H9 (cell line): ENCODE measurements around the gene HPDL. TPM values are rescaled to one million over a fixed set of nuclear protein-coding genes. Genes with fewer than 3 reads are reported as not detected.

Source experiments
- DNase-seq: peaks from one replicate; pipeline ENCODE4 v3.0.0-alpha.2; 2017
- H2AFZ ChIP-seq: one replicate; pipeline ENCODE4 v1.6.1; 2013; ENCODE audit warnings: mild to moderate bottlenecking, low read length, control low read depth, moderate library complexity
- H2AK5ac ChIP-seq: 2 replicates; pipeline ENCODE4 v1.6.1; 2013; ENCODE audit warnings: low read length, control low read depth, mixed read lengths; ENCODE audit not compliant: insufficient read length
- H2BK120ac ChIP-seq: one replicate; pipeline ENCODE4 v1.6.1; 2013; ENCODE audit warnings: low read depth, mild to moderate bottlenecking, low read length, control low read depth, inconsistent platforms; ENCODE audit not compliant: poor library complexity, severe bottlenecking
- H2BK12ac ChIP-seq: 2 replicates; pipeline ENCODE4 v1.6.1; 2013; ENCODE audit warnings: low read length, control low read depth, mixed read lengths, low read depth; ENCODE audit not compliant: insufficient read length
- H2BK15ac ChIP-seq: 2 replicates; pipeline ENCODE4 v1.6.1; 2013; ENCODE audit warnings: low read depth, low read length, control low read depth
- H2BK20ac ChIP-seq: one replicate; pipeline ENCODE4 v1.6.1; 2013; ENCODE audit warnings: low read depth, mild to moderate bottlenecking, low read length, control low read depth, inconsistent platforms; ENCODE audit not compliant: poor library complexity, severe bottlenecking
- H2BK5ac ChIP-seq: 2 replicates; pipeline ENCODE4 v1.6.1; 2013; ENCODE audit warnings: low read length, control low read depth, mixed read lengths; ENCODE audit not compliant: insufficient read length
- H3K14ac ChIP-seq: 2 replicates; pipeline ENCODE4 v1.6.1; 2013; ENCODE audit warnings: low read length, control low read depth; ENCODE audit not compliant: insufficient read depth
- H3K18ac ChIP-seq: 2 replicates; pipeline ENCODE4 v1.6.1; 2013; ENCODE audit warnings: low read depth, mild to moderate bottlenecking, mixed read lengths, low read length, control low read depth; ENCODE audit not compliant: insufficient read length
- H3K23ac ChIP-seq: 2 replicates; pipeline ENCODE4 v1.6.1; 2013; ENCODE audit warnings: low read length, control low read depth, mixed read lengths, low read depth; ENCODE audit not compliant: insufficient read length
- H3K23me2 ChIP-seq: 2 replicates; pipeline ENCODE4 v1.6.1; 2013; ENCODE audit warnings: low read depth, mild to moderate bottlenecking, mixed read lengths, low read length, control low read depth; ENCODE audit not compliant: insufficient read length, poor library complexity, severe bottlenecking
- H3K27ac ChIP-seq: 2 replicates; pipeline ENCODE4 v1.5.1; 2013; ENCODE audit warnings: low read length, control low read depth, mixed read lengths, low read depth; ENCODE audit not compliant: insufficient read length
- H3K27me3 ChIP-seq: 2 replicates; pipeline ENCODE4 v1.6.1; 2013; ENCODE audit warnings: low read length, control low read depth, inconsistent platforms; ENCODE audit not compliant: insufficient read depth
- H3K4ac ChIP-seq: 2 replicates; pipeline ENCODE4 v1.6.1; 2013; ENCODE audit warnings: low read depth, mild to moderate bottlenecking, control low read depth, inconsistent platforms, low read length, moderate library complexity
- H3K4me1 ChIP-seq: 2 replicates; pipeline ENCODE4 v1.6.1; 2013; ENCODE audit warnings: low read length, control low read depth, inconsistent platforms; ENCODE audit not compliant: insufficient read depth
- H3K4me2 ChIP-seq: 2 replicates; pipeline ENCODE4 v1.6.1; 2013; ENCODE audit warnings: low read length, control low read depth, mixed read lengths; ENCODE audit not compliant: insufficient read length, insufficient read depth
- H3K56ac ChIP-seq: 2 replicates; pipeline ENCODE4 v1.6.1; 2013; ENCODE audit warnings: low read depth, mild to moderate bottlenecking, mixed read lengths, low read length, control low read depth; ENCODE audit not compliant: insufficient read length
- H3K79me1 ChIP-seq: 2 replicates; pipeline ENCODE4 v1.6.1; 2013; ENCODE audit warnings: low read depth, mild to moderate bottlenecking, moderate library complexity, low read length, control low read depth, inconsistent platforms; ENCODE audit not compliant: insufficient read depth, poor library complexity, severe bottlenecking
- H3K79me2 ChIP-seq: 2 replicates; pipeline ENCODE4 v1.6.1; 2013; ENCODE audit warnings: low read length, control low read depth, inconsistent platforms; ENCODE audit not compliant: insufficient read depth
- H3K9ac ChIP-seq: 2 replicates; pipeline ENCODE4 v1.6.1; 2013; ENCODE audit warnings: low read length, control low read depth, mixed read lengths; ENCODE audit not compliant: insufficient read length; ENCODE audit errors: extremely low read depth
- H3K9me3 ChIP-seq: one replicate; pipeline ENCODE4 v1.6.1; 2013; ENCODE audit warnings: low read depth, low read length, inconsistent platforms; ENCODE audit not compliant: control insufficient read depth
- H3T11ph ChIP-seq: one replicate; pipeline ENCODE4 v1.6.1; 2013; ENCODE audit warnings: mild to moderate bottlenecking, low read length, control low read depth, inconsistent platforms
- H4K20me1 ChIP-seq: one replicate; pipeline ENCODE4 v1.6.1; 2013; ENCODE audit not compliant: control insufficient read depth, insufficient read length, insufficient read depth
- H4K5ac ChIP-seq: 2 replicates; pipeline ENCODE4 v1.6.1; 2013; ENCODE audit warnings: low read depth, mild to moderate bottlenecking, mixed read lengths, low read length, control low read depth; ENCODE audit not compliant: insufficient read length
- H4K8ac ChIP-seq: replicated peaks from 2 replicates; pipeline ENCODE4 v1.6.1; 2013; ENCODE audit warnings: low read length, control low read depth, mixed read lengths, low read depth; ENCODE audit not compliant: insufficient read length
- H4K91ac ChIP-seq: 2 replicates; pipeline ENCODE4 v1.6.1; 2013; ENCODE audit warnings: low read depth, mild to moderate bottlenecking, moderate library complexity, mixed read lengths, low read length, control low read depth; ENCODE audit not compliant: insufficient read length
- H3K27ac Mint-ChIP-seq, 3 experiments: 2 replicates in 2 of 3; 3 replicates in 1 of 3; pipeline ENCODE4 v1.8.0; 2020 to 2021; ENCODE audit warnings: mixed read lengths in 3 of 3, mild to moderate bottlenecking in 1 of 3, moderate library complexity in 1 of 3
- H3K27me3 Mint-ChIP-seq: 2 replicates; pipeline ENCODE4 v1.8.0; 2021; ENCODE audit warnings: low read depth, mild to moderate bottlenecking, moderate library complexity, mixed read lengths
- H3K36me3 Mint-ChIP-seq, 3 experiments: 2 replicates in 2 of 3; 3 replicates in 1 of 3; pipeline ENCODE4 v1.8.0; 2020 to 2021; ENCODE audit warnings: low read depth in 3 of 3, mixed read lengths in 3 of 3; ENCODE audit not compliant: insufficient read depth in 1 of 3
- H3K4me1 Mint-ChIP-seq, 2 experiments: 2 replicates each; pipeline ENCODE4 v1.8.0; 2020; ENCODE audit warnings: mixed read lengths in 2 of 2
- H3K4me3 Mint-ChIP-seq, 2 experiments: 2 replicates in 1 of 2; 3 replicates in 1 of 2; pipeline ENCODE4 v1.8.0; 2020 to 2021; ENCODE audit warnings: mild to moderate bottlenecking in 2 of 2, mixed read lengths in 2 of 2, moderate library complexity in 1 of 2
- H3K9me3 Mint-ChIP-seq, 2 experiments: 2 replicates in 1 of 2; 3 replicates in 1 of 2; pipeline ENCODE4 v1.8.0; 2020; ENCODE audit warnings: mild to moderate bottlenecking in 2 of 2, mixed read lengths in 2 of 2, moderate library complexity in 1 of 2
- CTCF ChIP-seq: fragments of 200-600 bp; sonication (generic); conservative IDR thresholded peaks from 3 replicates; pipeline ENCODE4 v1.8.0; 2021; ENCODE audit warnings: antibody characterized with exemption, mild to moderate bottlenecking
- WGBS: extraction: QIAGEN DNeasy Blood & Tissue Kit; methylation state at CpG from one replicate; pipeline ENCODE4 v1.1.7; 2013; ENCODE audit warnings: missing lambda C conversion rate, low lambda C conversion rate, mixed read lengths; ENCODE audit not compliant: insufficient read length; ENCODE audit errors: extremely low coverage; 5-methylcytosine and 5-hydroxymethylcytosine counted together
- total RNA-seq: library from RNA; stranded (reverse); gene quantifications from 2 replicates; pipeline ENCODE4 v1.2.1, GENCODE V29; 2021

HPDL gene
- total RNA-seq, 1 experiment from 2014 or later, result 10.6 TPM

- H3K36me3 Mint-ChIP-seq, result peaks cover 29 to 57% (median 47%) of the 10 kb centered on the region in 3 experiments
Observed at GRCh38 chr1:45340816-45341466, 14.2 kb downstream of the HPDL start.

More at GRCh38 chr1:45340816-45341466, 14.2 kb downstream of the HPDL start:
- no peak overlapping the region for H3K27ac ChIP-seq
- no peaks in the 10 kb centered on the region for H3K23me2 ChIP-seq
- WGBS, result no CpG with 5 or more reads among the region's 6 CpGs
- H3K27ac Mint-ChIP-seq, result peak overlapping the region in 2 of 3 experiments; percentile 99 to 100; a peak in 5 of 7 replicates
- H3K4me1 Mint-ChIP-seq, result peaks cover 19 to 26% of the 10 kb centered on the region in 2 experiments
- H3K4me2 ChIP-seq, result peak overlapping the region; percentile 81
- no peak overlapping the region for H2BK5ac ChIP-seq
- H3K23ac ChIP-seq, result no peak overlapping the region
- H3K14ac ChIP-seq, result peak overlapping the region; percentile 85; the same call in 1 of the 2 replicates
- H2AK5ac ChIP-seq, result no peak overlapping the region
- peaks cover 5% of the 10 kb centered on the region; the same call in 1 of the 2 replicates for H3K4me1 ChIP-seq
- H3K56ac ChIP-seq, result no peak overlapping the region
- no peak overlapping the region for H3T11ph ChIP-seq
- no peak overlapping the region for H2BK12ac ChIP-seq
- no peaks in the 10 kb centered on the region for H3K27me3 Mint-ChIP-seq
- TF ChIP-seq CTCF, result no peak
- H3K27me3 ChIP-seq, result no peaks in the 10 kb centered on the region
- no peak overlapping the region for H2BK15ac ChIP-seq
- DNase-seq, result no peak
- no peak overlapping the region for H2AFZ ChIP-seq
- H3K9ac ChIP-seq, result peak overlapping the region; percentile 66
- H3K4me3 Mint-ChIP-seq, result peak overlapping the region; percentile 99 to 100
- peaks cover 8% of the 10 kb centered on the region; the same call in 1 of the 2 replicates for H3K79me2 ChIP-seq
- H3K9me3 ChIP-seq, result no peaks in the 10 kb centered on the region
- no peak overlapping the region for H2BK20ac ChIP-seq
- no peaks in the 10 kb centered on the region for H3K79me1 ChIP-seq
- no peak overlapping the region for H3K4ac ChIP-seq
- no peak overlapping the region for H4K91ac ChIP-seq
- H3K9me3 Mint-ChIP-seq, result 0 out of 5 replicates have a peak, but pooled peaks cover 0 to 4% of the 10 kb centered on the region in 2 experiments
- H4K8ac ChIP-seq, result no peak overlapping the region
- H4K20me1 ChIP-seq, result no peaks in the 10 kb centered on the region
- no peak overlapping the region for H3K18ac ChIP-seq
- no peak overlapping the region for H2BK120ac ChIP-seq
- H4K5ac ChIP-seq, result no peak overlapping the region
